Brain microvascular endothelial cell (primary cell): ENCODE results near the gene PRR33.

Experiments
- DNase-seq: peaks from one replicate; pipeline ENCODE4 v3.0.0-alpha.2; 2020
- H3K27ac ChIP-seq: fragments of 250-450 bp; sonication (Bioruptor Pico); 2 replicates; pipeline ENCODE4 v1.5.1; 2020; ENCODE audit warnings: mild to moderate bottlenecking, moderate library complexity
- H3K27me3 ChIP-seq: fragments of 250-450 bp; sonication (Bioruptor Pico); replicated peaks from 2 replicates; pipeline ENCODE4 v1.5.1; 2020; ENCODE audit warnings: mild to moderate bottlenecking
- H3K36me3 ChIP-seq: fragments of 250-450 bp; sonication (Bioruptor Pico); replicated peaks from 2 replicates; pipeline ENCODE4 v1.5.1; 2020; ENCODE audit warnings: mild to moderate bottlenecking
- H3K4me3 ChIP-seq: 2 replicates; pipeline ENCODE4 v1.5.1; 2011; ENCODE audit warnings: low read depth, mild to moderate bottlenecking, control low read depth, low read length, moderate library complexity
- in situ Hi-C: cut with HindIII; loops from 2 replicates; pipeline ENCODE4 v1.10.0; 2017; ENCODE audit warnings: low sequenced_read_pairs, low pct_ligation_motif_present
- TF ChIP-seq, protein P1 (sequence below): IDR thresholded peaks from 2 replicates; pipeline ENCODE4 v1.5.1; 2011; ENCODE audit warnings: low read depth, mild to moderate bottlenecking, moderate library complexity, low read length, control low read depth, inconsistent platforms; ENCODE audit errors: missing control alignments

The PRR33 gene

GRCh38 chr11:1840780-1841480 lies 50.8 kb downstream of the PRR33 start:
- Histone ChIP-seq H3K27me3 (no peaks in the 10 kb centered on the region), H3K27ac (no peak overlapping the region), H3K36me3 (no peaks in the 10 kb centered on the region), H3K4me3 (no peak overlapping the region)
- in situ Hi-C loops, result no loop called here
- TF ChIP-seq, protein P1, sequence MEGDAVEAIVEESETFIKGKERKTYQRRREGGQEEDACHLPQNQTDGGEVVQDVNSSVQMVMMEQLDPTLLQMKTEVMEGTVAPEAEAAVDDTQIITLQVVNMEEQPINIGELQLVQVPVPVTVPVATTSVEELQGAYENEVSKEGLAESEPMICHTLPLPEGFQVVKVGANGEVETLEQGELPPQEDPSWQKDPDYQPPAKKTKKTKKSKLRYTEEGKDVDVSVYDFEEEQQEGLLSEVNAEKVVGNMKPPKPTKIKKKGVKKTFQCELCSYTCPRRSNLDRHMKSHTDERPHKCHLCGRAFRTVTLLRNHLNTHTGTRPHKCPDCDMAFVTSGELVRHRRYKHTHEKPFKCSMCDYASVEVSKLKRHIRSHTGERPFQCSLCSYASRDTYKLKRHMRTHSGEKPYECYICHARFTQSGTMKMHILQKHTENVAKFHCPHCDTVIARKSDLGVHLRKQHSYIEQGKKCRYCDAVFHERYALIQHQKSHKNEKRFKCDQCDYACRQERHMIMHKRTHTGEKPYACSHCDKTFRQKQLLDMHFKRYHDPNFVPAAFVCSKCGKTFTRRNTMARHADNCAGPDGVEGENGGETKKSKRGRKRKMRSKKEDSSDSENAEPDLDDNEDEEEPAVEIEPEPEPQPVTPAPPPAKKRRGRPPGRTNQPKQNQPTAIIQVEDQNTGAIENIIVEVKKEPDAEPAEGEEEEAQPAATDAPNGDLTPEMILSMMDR, result no peak
- DNase-seq, result no peak

- in situ Hi-C loops, result no loop called here
- TF ChIP-seq, protein P1, result no peak
- Histone ChIP-seq H3K27ac (no peak overlapping the region), H3K4me3 (no peak overlapping the region), H3K27me3 (no peaks in the 10 kb centered on the region), H3K36me3 (no peaks in the 10 kb centered on the region)
- DNase-seq, result no peak
These were observed 51.5 kb downstream of the PRR33 start for GRCh38 chr11:1839924-1840779.

DNA sequence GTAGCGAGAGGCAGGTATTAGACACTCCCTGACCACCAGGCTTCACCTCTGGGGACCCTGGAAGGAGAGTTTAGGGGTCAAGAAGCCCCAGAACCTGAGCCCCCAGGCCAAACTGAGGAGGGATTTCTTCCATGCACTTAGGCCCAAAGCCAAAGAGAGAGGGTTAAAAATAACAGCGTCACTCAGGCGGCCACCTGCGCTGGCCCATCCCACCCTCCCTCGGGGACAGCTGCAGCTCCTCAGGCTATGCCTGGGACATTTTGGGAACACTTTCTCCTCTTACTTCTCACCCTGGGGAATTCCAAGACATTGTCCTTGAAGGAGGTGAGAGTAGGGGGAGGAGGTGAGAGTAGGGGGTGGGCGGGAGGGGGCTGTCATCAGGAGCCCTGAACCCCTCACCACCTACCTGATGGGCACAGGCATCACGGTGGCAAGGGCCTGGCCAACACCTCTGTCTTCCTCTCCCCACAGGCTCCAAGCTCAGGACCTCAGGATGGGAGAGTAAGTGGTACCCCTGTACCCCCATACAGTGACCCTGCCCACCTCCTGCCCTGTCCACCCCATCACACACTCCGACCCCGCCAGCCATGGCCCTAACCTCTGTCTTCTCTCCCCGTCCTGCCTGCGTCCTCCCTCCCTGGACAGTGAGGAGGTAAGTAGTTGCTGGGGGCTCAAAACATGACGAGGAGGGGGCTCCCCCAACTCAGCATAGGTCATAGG lies 52.3 kb downstream of the PRR33 start:
- Histone ChIP-seq H3K4me3 (no peak overlapping the region), H3K36me3 (no peaks in the 10 kb centered on the region), H3K27me3 (no peaks in the 10 kb centered on the region), H3K27ac (no peak overlapping the region)
- in situ Hi-C loops, result no loop called here
- TF ChIP-seq, protein P1, result no peak
- DNase-seq, result no peak

- H3K27ac ChIP-seq, result no peak within 1 kb of the TSS
- in situ Hi-C loops, result no loop called here
- TF ChIP-seq, protein P1, result no peak
- no peaks in the 10 kb centered on the region for H3K27me3 ChIP-seq
- no peaks in the 10 kb centered on the region for H3K36me3 ChIP-seq
- H3K4me3 ChIP-seq, result no peak within 1 kb of the TSS
- no peak for DNase-seq
These were observed 53.1 kb downstream of the PRR33 start, which contains the start of gene TNNI2 for GRCh38 chr11:1838426-1839144. TSS of gene TNNI2 (plus strand) at chr11:1838981. CDS start at chr11:1839697, 716 bp downstream.
